ENCODE measurements around the gene LRRC8D.
"Not testable (repeated sequence)": the region's sequence is repeated elsewhere in the genome, so short reads cannot be mapped to it uniquely, and the experiment has no call there.

The LRRC8D gene

GRCh38 chr1:89913353-89914095 lies 92.7 kb downstream of the LRRC8D start:
- TF ChIP-seq CTCF (IDR thresholded peaks at IDR 0.05; ENCODE audit: borderline replicate concordance, insufficient read depth, low read depth, low read length): no peak
- no peak overlapping the region for H3K4me3 ChIP-seq (ENCODE audit: low read depth, low read length)

GRCh38 chr1:89917353-89917752 lies 96.5 kb downstream of the LRRC8D start:
- no peak for TF ChIP-seq CTCF (IDR thresholded peaks at IDR 0.05; ENCODE audit: borderline replicate concordance, insufficient read depth, low read depth, low read length)
- no peak overlapping the region for H3K4me3 ChIP-seq (ENCODE audit: low read depth, low read length)

- H3K4me3 ChIP-seq (ENCODE audit: low read depth, low read length): no peak overlapping the region
- no peak for TF ChIP-seq CTCF (IDR thresholded peaks at IDR 0.05; ENCODE audit: borderline replicate concordance, insufficient read depth, low read depth, low read length)
Observed at GRCh38 chr1:89918127-89918793, 97.4 kb downstream of the LRRC8D start.

GRCh38 chr1:89918794-89919155 lies 97.9 kb downstream of the LRRC8D start:
- no peak overlapping the region for H3K4me3 ChIP-seq (ENCODE audit: low read depth, low read length)
- no peak for TF ChIP-seq CTCF (IDR thresholded peaks at IDR 0.05; ENCODE audit: borderline replicate concordance, insufficient read depth, low read depth, low read length)

- H3K4me3 ChIP-seq (ENCODE audit: low read depth, low read length): no peak overlapping the region
- TF ChIP-seq CTCF (IDR thresholded peaks at IDR 0.05; ENCODE audit: borderline replicate concordance, insufficient read depth, low read depth, low read length): no peak
Observed at GRCh38 chr1:89919174-89919573, 98.3 kb downstream of the LRRC8D start.

- no peak for TF ChIP-seq CTCF (IDR thresholded peaks at IDR 0.05; ENCODE audit: borderline replicate concordance, insufficient read depth, low read depth, low read length)
- no peak overlapping the region for H3K4me3 ChIP-seq (ENCODE audit: low read depth, low read length)
Observed at GRCh38 chr1:89922911-89923310, 102.1 kb downstream of the LRRC8D start.

- H3K4me3 ChIP-seq (ENCODE audit: low read depth, low read length): no peak overlapping the region
- TF ChIP-seq CTCF (IDR thresholded peaks at IDR 0.05; ENCODE audit: borderline replicate concordance, insufficient read depth, low read depth, low read length): no peak
Observed at GRCh38 chr1:89923517-89923916, 102.7 kb downstream of the LRRC8D start.

- not testable (repeated sequence) for H3K4me3 ChIP-seq (ENCODE audit: low read depth, low read length)
Observed at GRCh38 chr1:89924075-89924474, 103.2 kb downstream of the LRRC8D start.

All from GM12875 (cell line).